HG02763 (cell line): Measurements from ENCODE around the gene TNFRSF14.

ENCODE experiments used
- ATAC-seq: cut with Tn5 transposase; IDR thresholded peaks from one replicate; pipeline ENCODE4 v1.9.1; 2021; ENCODE audit warnings: mild to moderate bottlenecking, moderate library complexity; ENCODE audit not compliant: unreplicated experiment

Gene TNFRSF14

DNA sequence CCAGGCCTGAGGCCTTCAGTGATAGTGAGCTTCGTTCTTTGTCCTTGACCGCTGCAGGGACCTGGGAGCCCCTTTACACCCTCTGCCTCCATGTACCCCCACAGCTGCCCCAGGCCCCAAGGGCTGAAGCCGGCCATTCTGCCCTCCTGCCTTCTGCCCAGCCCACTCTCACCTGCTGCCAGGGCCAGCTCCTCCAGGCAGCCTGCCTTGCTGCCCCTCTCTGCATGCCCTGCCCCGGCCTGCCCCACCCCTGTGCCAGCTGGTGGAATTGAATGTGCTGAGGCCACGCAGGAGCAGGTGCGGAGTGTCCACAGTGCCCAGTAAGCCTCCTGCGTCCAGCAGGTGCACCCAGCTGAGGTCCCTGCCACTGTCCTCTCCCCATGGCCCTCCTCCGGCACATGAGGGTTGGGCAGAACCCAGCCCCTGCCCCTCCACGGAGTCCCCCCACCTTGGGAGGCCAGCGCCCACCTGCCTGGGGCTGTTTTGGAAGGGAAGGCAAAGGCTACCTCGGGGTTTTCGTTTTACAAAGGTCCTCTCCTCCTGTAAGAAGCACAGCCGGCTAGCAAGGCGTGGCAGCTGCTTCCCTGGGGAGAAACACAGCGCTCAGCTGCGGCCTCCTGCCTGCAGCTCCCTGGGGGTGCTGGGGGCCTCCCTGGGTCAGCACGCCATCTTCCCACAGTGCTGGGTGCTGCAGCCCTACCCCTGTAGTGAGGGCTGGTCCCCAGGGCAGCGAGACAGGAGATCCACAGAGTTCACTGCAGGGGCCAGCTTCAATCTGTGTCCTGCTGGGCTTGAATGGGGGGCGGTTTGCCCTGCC is 55.7 kb downstream of the TNFRSF14 start:
- ATAC-seq, result no peak

DNA sequence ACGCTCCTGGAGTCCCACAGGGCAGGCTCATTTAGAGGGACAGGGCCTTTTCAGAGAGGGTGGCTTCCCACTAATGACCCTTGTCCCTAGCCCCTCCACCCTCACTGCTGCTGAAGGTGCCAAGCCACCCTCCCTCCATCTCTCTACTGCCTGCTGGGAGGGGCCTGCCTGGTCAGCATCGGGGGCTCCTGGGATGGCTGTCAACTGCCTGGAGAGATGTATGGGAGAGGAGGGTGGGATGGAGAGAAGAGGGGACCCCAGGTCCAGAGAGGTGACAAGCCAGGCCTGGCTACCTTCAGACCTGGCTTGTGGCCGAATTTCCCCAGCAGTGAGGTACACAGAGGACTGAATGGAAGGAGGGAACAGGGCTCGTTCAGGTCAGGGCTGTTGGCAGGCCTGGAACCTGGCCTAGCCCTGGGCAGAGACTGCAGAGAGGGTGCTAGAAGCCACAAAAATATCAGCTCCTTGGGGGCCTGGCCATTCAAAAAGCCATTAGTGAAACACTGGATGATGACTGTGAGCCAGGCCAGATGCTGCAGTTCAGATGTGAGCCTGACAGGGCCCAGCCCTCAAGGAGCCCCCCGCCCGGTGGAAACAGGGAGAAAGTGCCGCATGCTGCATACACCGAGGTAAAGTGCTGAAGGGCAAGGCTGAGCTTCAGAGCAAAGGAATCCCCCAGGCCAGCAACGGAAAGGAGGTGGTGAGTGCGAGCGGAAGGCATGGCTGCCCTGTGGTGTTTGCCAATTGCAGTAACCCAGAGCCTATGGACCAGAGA is 56.6 kb downstream of the TNFRSF14 start:
- ATAC-seq, result no peak
